IMR-90 (cell line): ENCODE measurements around the gene DCP1A. TPM values are rescaled to one million over a fixed set of nuclear protein-coding genes. Genes with fewer than 3 reads are reported as not detected.

Experiments
- ATAC-seq: fragments of 200-7000 bp; cut with Tn5 transposase; 2 replicates; pipeline ENCODE4 v1.9.1; 2020; ENCODE audit warnings: low read depth, mild to moderate bottlenecking, moderate library complexity
- BruUV-seq: library from RNA; stranded (reverse); fragments of 400-500 nt; replicated peaks from 2 replicates; lab custom pipeline; 2021; lab: Mats Ljungman, UMichigan
- CTCF ChIA-PET: fragments of 300-600 bp; formaldehyde crosslinking; extraction: SDS; loops from one replicate; lab custom pipeline; 2021; ENCODE audit warnings: antibody characterized with exemption; lab: Yijun Ruan, JAX
- POLR2A ChIA-PET: fragments of 300-600 bp; sonication (Branson Sonifier 250); formaldehyde crosslinking; loops from one replicate; lab custom pipeline; 2022; ENCODE audit warnings: antibody characterized with exemption; ENCODE audit not compliant: unreplicated experiment; lab: Charles Lee
- DNase-seq: peaks from one replicate; pipeline ENCODE4 v3.0.0; 2013
- H2AFZ ChIP-seq: replicated peaks from 2 replicates; pipeline ENCODE3; 2013; ENCODE audit warnings: low read length, mild to moderate bottlenecking; ENCODE audit not compliant: poor library complexity
- H2AK5ac ChIP-seq: 2 replicates; pipeline ENCODE4 v1.6.1; 2013; ENCODE audit warnings: low read depth, low read length, inconsistent platforms
- H2AK9ac ChIP-seq: replicated peaks from 2 replicates; pipeline ENCODE3; 2013; ENCODE audit warnings: mild to moderate bottlenecking, low read depth, low read length, moderate library complexity; ENCODE audit not compliant: poor library complexity
- H2BK120ac ChIP-seq: 2 replicates; pipeline ENCODE4 v1.6.1; 2013; ENCODE audit warnings: low read depth, low read length, inconsistent platforms
- H2BK15ac ChIP-seq: 3 replicates; pipeline ENCODE4 v1.6.1; 2013; ENCODE audit warnings: low read depth, low read length, inconsistent platforms
- H2BK20ac ChIP-seq: 2 replicates; pipeline ENCODE4 v1.6.1; 2013; ENCODE audit warnings: low read depth, mild to moderate bottlenecking, inconsistent platforms, low read length, moderate library complexity
- H2BK5ac ChIP-seq: 2 replicates; pipeline ENCODE4 v1.6.1; 2013; ENCODE audit warnings: mild to moderate bottlenecking, low read depth, low read length, inconsistent platforms; ENCODE audit not compliant: poor library complexity, severe bottlenecking
- H3K14ac ChIP-seq: replicated peaks from 2 replicates; pipeline ENCODE4 v1.6.1; 2013; ENCODE audit warnings: low read depth, low read length, inconsistent platforms
- H3K18ac ChIP-seq: 2 replicates; pipeline ENCODE4 v1.6.1; 2013; ENCODE audit warnings: low read depth, low read length, control low read depth
- H3K23ac ChIP-seq: 2 replicates; pipeline ENCODE4 v1.6.1; 2013; ENCODE audit warnings: low read depth, low read length, inconsistent platforms
- H3K27ac ChIP-seq: 2 replicates; pipeline ENCODE4 v1.5.1; 2013; ENCODE audit warnings: mild to moderate bottlenecking, control low read depth, low read length; ENCODE audit not compliant: insufficient read depth
- H3K27me3 ChIP-seq: 2 replicates; pipeline ENCODE4 v1.6.1; 2013; ENCODE audit warnings: low read length; ENCODE audit not compliant: control insufficient read depth, insufficient read depth
- H3K36me3 ChIP-seq: 2 replicates; pipeline ENCODE4 v1.6.1; 2013; ENCODE audit warnings: low read length, mixed read lengths; ENCODE audit not compliant: control insufficient read depth, insufficient read depth
- H3K4ac ChIP-seq: 2 replicates; pipeline ENCODE4 v1.6.1; 2013; ENCODE audit warnings: low read depth, low read length, inconsistent platforms
- H3K4me1 ChIP-seq: 2 replicates; pipeline ENCODE4 v1.6.1; 2013; ENCODE audit warnings: low read length, mixed read lengths; ENCODE audit not compliant: control insufficient read depth, insufficient read depth
- H3K4me2 ChIP-seq: 2 replicates; pipeline ENCODE4 v1.6.1; 2013; ENCODE audit warnings: low read depth, mild to moderate bottlenecking, control low read depth, low read length, moderate library complexity
- H3K4me3 ChIP-seq: 2 replicates; pipeline ENCODE4 v1.5.1; 2013; ENCODE audit warnings: low read depth, mild to moderate bottlenecking, control low read depth, low read length, moderate library complexity; ENCODE audit not compliant: insufficient read depth
- H3K56ac ChIP-seq: 2 replicates; pipeline ENCODE4 v1.6.1; 2013; ENCODE audit warnings: low read length, inconsistent platforms; ENCODE audit not compliant: insufficient read depth; ENCODE audit errors: extremely low read depth
- H3K79me1 ChIP-seq, 2 experiments: 2 replicates each; pipeline ENCODE4 v1.6.1; 2013; ENCODE audit warnings: low read length in 2 of 2, inconsistent platforms in 1 of 2, low read depth in 1 of 2
- H3K9ac ChIP-seq: 2 replicates; pipeline ENCODE4 v1.6.1; 2013; ENCODE audit warnings: low read depth, low read length, control low read depth
- H3K9me1 ChIP-seq: 2 replicates; pipeline ENCODE4 v1.6.1; 2013; ENCODE audit warnings: low read length, inconsistent platforms; ENCODE audit not compliant: insufficient read depth
- H3K9me3 ChIP-seq: 2 replicates; pipeline ENCODE4 v1.6.1; 2013; ENCODE audit warnings: low read length; ENCODE audit not compliant: control insufficient read depth, insufficient read depth
- H4K20me1 ChIP-seq: 2 replicates; pipeline ENCODE4 v1.6.1; 2013; ENCODE audit warnings: low read length, inconsistent platforms; ENCODE audit not compliant: insufficient read depth
- H4K5ac ChIP-seq: 2 replicates; pipeline ENCODE4 v1.6.1; 2013; ENCODE audit warnings: mild to moderate bottlenecking, low read depth, low read length, control low read depth
- H4K8ac ChIP-seq, 2 experiments: 2 replicates each; pipeline ENCODE4 v1.6.1; 2013; ENCODE audit warnings: low read depth in 2 of 2, low read length in 2 of 2, control low read depth in 1 of 2, inconsistent platforms in 1 of 2
- H4K91ac ChIP-seq: 2 replicates; pipeline ENCODE4 v1.6.1; 2013; ENCODE audit warnings: low read depth, low read length, inconsistent platforms; ENCODE audit not compliant: insufficient read depth
- BHLHE40 ChIP-seq: fragments of 150-350 bp; IDR thresholded peaks from 2 replicates; pipeline ENCODE4 v1.6.1; 2016; ENCODE audit warnings: mild to moderate bottlenecking, low read depth, low read length
- CEBPB ChIP-seq: IDR thresholded peaks from 2 replicates; pipeline ENCODE4 v1.6.1; 2012; ENCODE audit warnings: low read depth, low read length, improper control_type of control experiment
- CHD1 ChIP-seq: IDR thresholded peaks from 2 replicates; pipeline ENCODE4 v1.6.1; 2012; ENCODE audit warnings: low read depth, low read length, improper control_type of control experiment
- FOS ChIP-seq: fragments of 150-350 bp; IDR thresholded peaks from 2 replicates; pipeline ENCODE4 v1.6.1; 2016; ENCODE audit warnings: low read depth, low read length
- MAFK ChIP-seq: IDR thresholded peaks from 2 replicates; pipeline ENCODE4 v1.6.1; 2012; ENCODE audit warnings: low read depth, low read length, improper control_type of control experiment
- MAZ ChIP-seq: IDR thresholded peaks from 2 replicates; pipeline ENCODE4 v1.6.1; 2012; ENCODE audit warnings: low read depth, mild to moderate bottlenecking, low read length, improper control_type of control experiment, moderate library complexity, borderline replicate concordance
- MXI1 ChIP-seq: IDR thresholded peaks from 2 replicates; pipeline ENCODE4 v1.6.1; 2012; ENCODE audit warnings: low read depth, mild to moderate bottlenecking, low read length, moderate library complexity, borderline replicate concordance
- POLR2A ChIP-seq: IDR thresholded peaks from 2 replicates; pipeline ENCODE4 v1.6.1; 2012; ENCODE audit warnings: mild to moderate bottlenecking, low read depth, low read length
- RAD21 ChIP-seq: IDR thresholded peaks from 2 replicates; pipeline ENCODE4 v1.6.1; 2012; ENCODE audit warnings: low read length, improper control_type of control experiment
- RCOR1 ChIP-seq: IDR thresholded peaks from 2 replicates; pipeline ENCODE4 v1.6.1; 2012; ENCODE audit warnings: mild to moderate bottlenecking, low read length, improper control_type of control experiment; ENCODE audit not compliant: insufficient replicate concordance
- RFX5 ChIP-seq: IDR thresholded peaks from 2 replicates; pipeline ENCODE4 v1.8.0; 2012; ENCODE audit warnings: low read depth, mild to moderate bottlenecking, low read length, moderate library complexity
- SMC3 ChIP-seq: fragments of 150-350 bp; IDR thresholded peaks from 2 replicates; pipeline ENCODE4 v1.6.1; 2016; ENCODE audit warnings: low read depth, mild to moderate bottlenecking, antibody characterized with exemption, low read length, moderate library complexity
- WGBS, 2 experiments: methylation state at CpG; one replicate each; pipeline versions ENCODE4 v1.1.5 to v1.1.7; 2013; ENCODE audit warnings: missing lambda C conversion rate in 2 of 2; ENCODE audit not compliant: insufficient read length in 1 of 2; ENCODE audit errors: extremely low coverage in 2 of 2; 5-methylcytosine and 5-hydroxymethylcytosine counted together
- dilution Hi-C: fragments of 300-500 bp; cut with HindIII; formaldehyde crosslinking; loops from one replicate; pipeline ENCODE4 v1.14.3; 2018; ENCODE audit warnings: low sequenced_read_pairs; ENCODE audit not compliant: unreplicated experiment
- in situ Hi-C: fragments of 300-500 bp; cut with MboI; formaldehyde crosslinking; loops from 3 replicates; pipeline ENCODE4 v1.14.3; 2019; ENCODE audit warnings: low sequenced_read_pairs, inconsistent platforms, mixed read lengths
- intact Hi-C: fragments of 100-400 bp; cut with micrococcal nuclease; formaldehyde crosslinking; loops from 2 replicates; pipeline ENCODE4 v1.10.0; 2022
- polyA plus RNA-seq, 3 experiments: library from polyadenylated mRNA; depleted of rRNA; stranded (reverse); fragments of >200 nt; gene quantifications; 2 replicates each; pipeline ENCODE4 v1.2.3, GENCODE V29; 2012; ENCODE audit warnings: low replicate concordance in 1 of 3
- total RNA-seq: library from RNA; depleted of rRNA; stranded (reverse); fragments of >200 nt; gene quantifications from 2 replicates; pipeline ENCODE4 v1.2.3, GENCODE V29; 2012
- TF ChIP-seq, protein P1 (sequence below): fragments of 150-350 bp; IDR thresholded peaks from 2 replicates; pipeline ENCODE4 v1.6.1; 2017; ENCODE audit warnings: mild to moderate bottlenecking, antibody characterized with exemption, low read length, low read depth
- TF ChIP-seq, protein P2 (sequence below): fragments of 150-350 bp; IDR thresholded peaks from 2 replicates; pipeline ENCODE4 v1.6.1; 2016; ENCODE audit warnings: low read depth, mild to moderate bottlenecking, low read length, moderate library complexity, borderline replicate concordance
- TF ChIP-seq, protein P3 (sequence below): conservative IDR thresholded peaks from 2 replicates; pipeline ENCODE4 v1.5.1; 2012; ENCODE audit warnings: mild to moderate bottlenecking, low read depth, low read length, improper control_type of control experiment

DCP1A gene
- total and polyA plus RNA-seq, 2 of the 4 experiments (the other 2 are of a cell fraction), result 13.2 to 30.1 TPM

DNA sequence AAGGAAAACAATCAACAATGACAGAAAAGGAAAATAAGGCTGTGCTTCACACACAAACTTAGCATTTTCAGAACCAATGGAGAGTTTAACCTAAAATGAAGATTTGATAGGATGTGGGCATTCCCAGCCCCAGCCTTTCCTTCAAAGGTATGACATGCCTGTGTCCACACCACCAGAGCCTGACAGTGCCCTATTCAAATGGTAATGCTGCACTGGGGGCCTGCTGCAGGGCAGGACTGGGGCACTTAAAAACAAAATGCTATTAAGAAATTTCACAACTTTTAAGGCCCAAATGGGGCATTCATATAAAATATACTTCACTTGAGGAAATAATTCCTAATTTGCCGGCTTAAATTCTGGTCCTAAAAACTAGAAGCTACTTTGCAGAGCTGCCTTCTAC lies 60.6 kb downstream of the DCP1A start:
- Histone ChIP-seq H2AFZ (no peak overlapping the region), H2BK120ac (no peak overlapping the region), H3K18ac (no peak overlapping the region), H4K20me1 (no peaks in the 10 kb centered on the region), H4K91ac (no peak overlapping the region), H3K4me2 (0 out of 2 replicates have a peak overlapping the region, but pooled peaks have one; percentile 36), H3K4me1 (peaks cover 6% of the 10 kb centered on the region), H3K9ac (0 out of 2 replicates have a peak overlapping the region, but pooled peaks have one; percentile 5), H3K9me1 (0 out of 2 replicates have a peak, but pooled peaks cover 10% of the 10 kb centered on the region), H3K4ac (no peak overlapping the region), H2BK15ac (no peak overlapping the region), H2AK9ac (no peak overlapping the region), H3K36me3 (peaks cover 21% of the 10 kb centered on the region), H3K4me3 (no peak overlapping the region), H3K9me3 (no peaks in the 10 kb centered on the region), H2AK5ac (no peak overlapping the region), H4K5ac (no peak overlapping the region; the same call in 1 of the 2 replicates), H3K14ac (no peak overlapping the region), H3K23ac (no peak overlapping the region), H3K27ac (peak overlapping the region; percentile 30; the same call in 1 of the 2 replicates), H3K56ac (no peak overlapping the region), H2BK20ac (no peak overlapping the region), H3K79me1 (peaks cover 0 to 3% of the 10 kb centered on the region in 2 experiments; a peak in 1 of 4 replicates), H4K8ac (peak overlapping the region in 1 of 2 experiments; percentile 22; a peak in 1 of 4 replicates), H3K27me3 (no peaks in the 10 kb centered on the region), H2BK5ac (no peak overlapping the region)
- no CpG with 5 or more reads among the region's 1 CpG for WGBS, 2 experiments
- DNase-seq (no peak), ATAC-seq (no peak)
- ChIA-PET POLR2A (no interaction called here), CTCF (interaction anchor here (0.6 to 1.4 kb wide), 3 partner anchors 12 to 1046 kb away, joined by 3 to 4 read pairs (median 3); no protein-coding TSS in a partner anchor)
- dilution Hi-C loops, result no loop called here
- in situ Hi-C loops, result loop anchor here (25.0 kb wide), 1 partner anchor 601 kb away; the partner anchor contains the start of genes ACTR8 and SELENOK
- intact Hi-C loops, result loop anchor here (5.0 kb wide), 1 partner anchor 174 kb away; no protein-coding TSS in a partner anchor
- BruUV-seq, result no TSS peak
- TF ChIP-seq SMC3 (no peak), MAZ (no peak), CEBPB (no peak), RFX5 (no peak), RAD21 (no peak), BHLHE40 (no peak), FOS (no peak), RCOR1 (no peak), POLR2A (no peak), MAFK (no peak), MXI1 (no peak), CHD1 (no peak)
- TF ChIP-seq, protein P1, sequence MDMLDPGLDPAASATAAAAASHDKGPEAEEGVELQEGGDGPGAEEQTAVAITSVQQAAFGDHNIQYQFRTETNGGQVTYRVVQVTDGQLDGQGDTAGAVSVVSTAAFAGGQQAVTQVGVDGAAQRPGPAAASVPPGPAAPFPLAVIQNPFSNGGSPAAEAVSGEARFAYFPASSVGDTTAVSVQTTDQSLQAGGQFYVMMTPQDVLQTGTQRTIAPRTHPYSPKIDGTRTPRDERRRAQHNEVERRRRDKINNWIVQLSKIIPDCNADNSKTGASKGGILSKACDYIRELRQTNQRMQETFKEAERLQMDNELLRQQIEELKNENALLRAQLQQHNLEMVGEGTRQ, result no peak
- TF ChIP-seq, protein P2, sequence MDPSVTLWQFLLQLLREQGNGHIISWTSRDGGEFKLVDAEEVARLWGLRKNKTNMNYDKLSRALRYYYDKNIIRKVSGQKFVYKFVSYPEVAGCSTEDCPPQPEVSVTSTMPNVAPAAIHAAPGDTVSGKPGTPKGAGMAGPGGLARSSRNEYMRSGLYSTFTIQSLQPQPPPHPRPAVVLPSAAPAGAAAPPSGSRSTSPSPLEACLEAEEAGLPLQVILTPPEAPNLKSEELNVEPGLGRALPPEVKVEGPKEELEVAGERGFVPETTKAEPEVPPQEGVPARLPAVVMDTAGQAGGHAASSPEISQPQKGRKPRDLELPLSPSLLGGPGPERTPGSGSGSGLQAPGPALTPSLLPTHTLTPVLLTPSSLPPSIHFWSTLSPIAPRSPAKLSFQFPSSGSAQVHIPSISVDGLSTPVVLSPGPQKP, result no peak
- TF ChIP-seq, protein P3, sequence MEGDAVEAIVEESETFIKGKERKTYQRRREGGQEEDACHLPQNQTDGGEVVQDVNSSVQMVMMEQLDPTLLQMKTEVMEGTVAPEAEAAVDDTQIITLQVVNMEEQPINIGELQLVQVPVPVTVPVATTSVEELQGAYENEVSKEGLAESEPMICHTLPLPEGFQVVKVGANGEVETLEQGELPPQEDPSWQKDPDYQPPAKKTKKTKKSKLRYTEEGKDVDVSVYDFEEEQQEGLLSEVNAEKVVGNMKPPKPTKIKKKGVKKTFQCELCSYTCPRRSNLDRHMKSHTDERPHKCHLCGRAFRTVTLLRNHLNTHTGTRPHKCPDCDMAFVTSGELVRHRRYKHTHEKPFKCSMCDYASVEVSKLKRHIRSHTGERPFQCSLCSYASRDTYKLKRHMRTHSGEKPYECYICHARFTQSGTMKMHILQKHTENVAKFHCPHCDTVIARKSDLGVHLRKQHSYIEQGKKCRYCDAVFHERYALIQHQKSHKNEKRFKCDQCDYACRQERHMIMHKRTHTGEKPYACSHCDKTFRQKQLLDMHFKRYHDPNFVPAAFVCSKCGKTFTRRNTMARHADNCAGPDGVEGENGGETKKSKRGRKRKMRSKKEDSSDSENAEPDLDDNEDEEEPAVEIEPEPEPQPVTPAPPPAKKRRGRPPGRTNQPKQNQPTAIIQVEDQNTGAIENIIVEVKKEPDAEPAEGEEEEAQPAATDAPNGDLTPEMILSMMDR, result no peak
